IPS-18c (cell line): Measurements from ENCODE around the gene PRSS3.
"Not testable (repeated sequence)": the region's sequence is repeated elsewhere in the genome, so short reads cannot be mapped to it uniquely, and the experiment has no call there.

ENCODE experiments used
- H3K4me3 ChIP-seq: 2 replicates; pipeline ENCODE4 v1.7.0; 2013; ENCODE audit warnings: low read depth, mild to moderate bottlenecking, low read length, moderate library complexity; ENCODE audit not compliant: insufficient read depth
- H3K9me3 ChIP-seq: one replicate; pipeline ENCODE4 v1.6.1; 2013; ENCODE audit warnings: mild to moderate bottlenecking, low read length, moderate library complexity; ENCODE audit not compliant: control insufficient read depth, insufficient read depth

Gene PRSS3

GRCh38 chr9:33837138-33837537 lies 41.8 kb downstream of the PRSS3 start:
- H3K9me3 ChIP-seq = no peaks in the 10 kb centered on the region
- H3K4me3 ChIP-seq = no peak overlapping the region

- Histone ChIP-seq H3K9me3 (no peaks in the 10 kb centered on the region), H3K4me3 (no peak overlapping the region)
Observed at GRCh38 chr9:33840381-33840780, 45.0 kb downstream of the PRSS3 start.

GRCh38 chr9:33843312-33843961 lies 48.1 kb downstream of the PRSS3 start:
- H3K4me3 ChIP-seq = no peak overlapping the region
- H3K9me3 ChIP-seq = no peaks in the 10 kb centered on the region

GRCh38 chr9:33846231-33846630 lies 50.9 kb downstream of the PRSS3 start:
- Histone ChIP-seq H3K4me3 (no peak overlapping the region), H3K9me3 (no peaks in the 10 kb centered on the region)

- H3K9me3 ChIP-seq, H3K4me3 ChIP-seq: not testable (repeated sequence)
Observed at GRCh38 chr9:33847894-33848205, 52.5 kb downstream of the PRSS3 start.
